ENCODE data around the gene KIF3A.

The KIF3A gene

DNA sequence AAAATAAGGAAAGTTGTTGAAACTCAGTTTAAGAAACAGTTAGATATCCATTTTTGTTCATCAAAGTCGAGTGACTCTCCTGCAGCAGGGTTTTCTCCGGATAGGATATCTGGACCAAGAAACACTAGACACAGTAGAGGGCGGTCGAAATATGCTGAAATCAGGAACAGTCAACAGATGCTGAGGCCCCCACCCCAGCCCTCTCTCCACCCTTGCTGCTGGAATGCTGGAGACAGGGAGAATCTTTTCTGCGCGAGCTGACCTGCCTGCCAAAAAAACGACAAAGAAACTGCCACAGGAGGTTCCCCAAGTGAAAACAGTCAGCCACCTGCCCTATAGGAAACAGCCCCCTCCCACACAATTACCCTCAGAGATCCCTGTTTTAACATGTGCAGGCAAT is 83.6 kb downstream of the KIF3A start:
- TF ChIP-seq CTCF (IDR thresholded peaks at IDR 0.05; ENCODE audit: low read depth, low read length, missing control alignments), result no peak
- DNase-seq (ENCODE audit: extremely low read depth, low read depth), result no peak
- no peak overlapping the region for H3K4me3 ChIP-seq (replicated peaks; ENCODE audit: low read depth, low read length)

GRCh38 chr5:132651838-132652469 is 85.4 kb downstream of the KIF3A start:
- DNase-seq (ENCODE audit: extremely low read depth, low read depth), result no peak
- no peak overlapping the region for H3K4me3 ChIP-seq (replicated peaks; ENCODE audit: low read depth, low read length)
- no peak for TF ChIP-seq CTCF (IDR thresholded peaks at IDR 0.05; ENCODE audit: low read depth, low read length, missing control alignments)

DNA sequence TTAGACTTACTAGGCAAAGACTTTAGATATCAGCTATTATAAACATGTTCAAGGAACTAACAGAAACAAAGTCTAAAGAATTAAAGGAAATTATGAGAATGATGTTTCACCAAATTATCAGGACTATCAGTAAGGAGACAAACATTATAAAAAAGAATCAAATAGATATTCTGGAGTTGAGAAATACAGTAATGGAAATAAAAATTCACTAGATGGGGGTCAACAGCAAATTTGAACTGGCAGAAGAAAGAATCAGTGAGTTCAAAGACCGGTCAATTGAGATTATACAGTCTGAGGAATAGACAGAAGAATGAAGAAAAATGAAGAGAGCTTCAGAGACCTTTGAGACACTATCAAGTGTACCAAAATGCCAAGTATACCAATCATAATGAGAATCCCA is 89.0 kb downstream of the KIF3A start:
- H3K4me3 ChIP-seq (replicated peaks; ENCODE audit: low read depth, low read length), result no peak overlapping the region
- TF ChIP-seq CTCF (IDR thresholded peaks at IDR 0.05; ENCODE audit: low read depth, low read length, missing control alignments), result no peak
- no peak for DNase-seq (ENCODE audit: extremely low read depth, low read depth)

- no peak overlapping the region for H3K4me3 ChIP-seq (replicated peaks; ENCODE audit: low read depth, low read length)
- no peak for DNase-seq (ENCODE audit: extremely low read depth, low read depth)
- no peak for TF ChIP-seq CTCF (IDR thresholded peaks at IDR 0.05; ENCODE audit: low read depth, low read length, missing control alignments)
Measured at GRCh38 chr5:132647473-132647872, 89.9 kb downstream of the KIF3A start.

GRCh38 chr5:132646583-132647266 is 90.6 kb downstream of the KIF3A start:
- H3K4me3 ChIP-seq (replicated peaks; ENCODE audit: low read depth, low read length), result no peak overlapping the region
- no peak for DNase-seq (ENCODE audit: extremely low read depth, low read depth)
- no peak for TF ChIP-seq CTCF (IDR thresholded peaks at IDR 0.05; ENCODE audit: low read depth, low read length, missing control alignments)

- H3K4me3 ChIP-seq (replicated peaks; ENCODE audit: low read depth, low read length), result no peak overlapping the region
- no peak for DNase-seq (ENCODE audit: extremely low read depth, low read depth)
- TF ChIP-seq CTCF (IDR thresholded peaks at IDR 0.05; ENCODE audit: low read depth, low read length, missing control alignments), result no peak
Measured at GRCh38 chr5:132644177-132644576, 93.2 kb downstream of the KIF3A start.
